GM19328 (cell line): ENCODE data around the gene OVOL3.

Source experiments
- ATAC-seq: cut with Tn5 transposase; IDR thresholded peaks from one replicate; pipeline ENCODE4 v1.9.1; 2021; ENCODE audit warnings: mild to moderate bottlenecking, moderate library complexity; ENCODE audit not compliant: unreplicated experiment

OVOL3 gene

GRCh38 chr19:36099166-36099785 lies 11.7 kb upstream of the OVOL3 start:
- no peak for ATAC-seq

GRCh38 chr19:36100476-36100875 lies 10.5 kb upstream of the OVOL3 start:
- no peak for ATAC-seq

GRCh38 chr19:36101550-36102327 lies 9.2 kb upstream of the OVOL3 start:
- ATAC-seq, result no peak

DNA sequence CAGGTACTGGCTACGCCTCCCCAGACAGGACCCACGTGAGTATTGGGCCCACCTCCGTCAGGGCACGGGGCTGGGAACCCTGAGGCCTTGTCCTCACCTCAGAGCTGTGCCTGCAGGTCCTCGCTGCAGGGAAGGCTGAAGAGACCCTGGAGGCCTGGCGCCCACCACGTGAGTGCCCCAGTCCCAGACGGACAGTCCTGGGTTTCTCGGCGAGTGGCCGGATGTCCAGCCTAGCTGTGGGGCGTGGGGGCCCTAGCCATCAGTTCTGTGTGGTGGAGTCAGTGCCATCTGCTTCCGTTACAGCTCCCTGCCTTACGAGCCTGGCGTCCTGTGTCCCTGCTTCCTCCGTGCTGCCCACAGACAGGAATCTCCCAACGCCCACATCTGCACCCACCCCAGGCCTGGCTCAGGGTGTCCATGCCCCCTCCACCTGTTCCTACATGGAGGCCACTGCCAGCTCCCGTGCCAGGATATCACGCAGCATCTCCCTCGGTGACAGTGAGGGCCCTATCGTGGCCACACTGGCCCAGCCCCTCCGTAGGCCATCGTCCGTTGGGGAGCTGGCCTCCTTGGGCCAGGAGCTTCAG lies 7.8 kb upstream of the OVOL3 start:
- no peak for ATAC-seq

DNA sequence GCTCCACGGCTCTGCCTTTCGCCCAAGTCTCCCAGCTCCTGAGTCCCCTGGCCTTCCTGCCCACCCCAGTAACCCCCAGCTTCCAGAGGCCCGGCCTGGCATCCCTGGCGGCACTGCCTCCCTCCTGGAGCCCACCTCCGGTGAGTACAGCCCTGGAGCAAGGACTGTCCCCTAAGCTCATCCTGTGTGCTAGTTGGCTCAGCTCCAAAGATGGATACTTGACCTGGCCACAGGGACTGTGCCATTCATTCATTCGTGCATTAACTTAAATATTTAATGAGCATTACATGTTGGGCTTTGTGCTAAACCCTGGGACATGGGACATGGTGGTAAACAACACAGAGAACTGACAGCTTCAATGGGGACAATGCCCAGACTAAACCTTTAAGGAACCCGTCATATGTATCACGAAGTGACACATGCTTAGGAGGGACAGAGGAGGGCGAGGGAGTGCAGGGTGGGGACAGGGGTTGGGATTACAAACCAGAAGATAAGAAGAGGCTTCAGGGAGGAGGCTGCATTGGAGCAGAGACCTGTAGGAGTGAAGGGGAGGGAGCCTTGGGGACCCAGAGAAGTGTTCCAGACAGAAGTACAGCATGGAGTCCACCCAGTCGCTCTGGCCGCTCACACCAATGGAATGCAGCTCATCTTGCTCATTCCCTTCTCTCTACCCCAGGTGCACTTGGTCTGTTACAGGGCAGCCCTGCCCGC lies 6.9 kb upstream of the OVOL3 start:
- ATAC-seq, result no peak

DNA sequence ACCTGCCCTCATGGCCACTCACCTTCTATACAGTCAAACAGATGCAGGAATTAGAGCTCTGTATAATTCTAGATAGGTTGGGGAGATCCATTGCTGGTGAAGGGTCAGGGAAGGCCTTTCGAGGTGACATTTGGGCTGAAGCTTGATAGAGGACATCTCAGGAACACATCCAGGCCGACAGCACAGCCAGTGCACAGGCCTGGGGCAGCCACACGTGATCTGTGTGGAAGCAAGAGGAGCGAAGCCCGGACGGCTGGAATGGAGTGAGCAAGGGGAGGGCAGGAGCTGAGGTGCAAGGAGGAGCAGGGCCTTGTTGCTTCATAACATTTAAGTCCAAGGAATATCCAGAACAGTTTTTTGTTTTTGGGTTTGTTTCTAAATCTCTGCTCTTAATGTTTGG lies 4.5 kb upstream of the OVOL3 start:
- no peak for ATAC-seq

DNA sequence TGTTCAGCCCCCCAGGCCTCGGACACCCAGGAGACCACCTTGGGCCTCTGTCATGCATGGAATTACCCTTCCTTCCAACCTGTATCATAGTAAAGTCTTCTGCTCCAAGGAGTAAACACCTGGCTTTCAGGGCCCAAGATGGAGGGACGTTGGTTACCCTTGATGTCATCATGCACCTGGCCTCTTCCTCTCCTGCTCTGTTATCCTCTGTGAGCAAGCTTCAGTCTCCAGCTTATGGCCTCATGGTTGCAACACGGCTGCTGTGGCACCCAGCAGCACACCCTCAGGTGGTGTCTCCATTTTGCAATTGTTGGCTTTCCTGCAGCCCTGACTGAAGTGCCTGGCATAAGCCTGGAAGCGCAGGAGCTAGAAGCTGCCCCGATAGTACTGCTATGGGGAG lies 4.0 kb upstream of the OVOL3 start:
- ATAC-seq, result no peak

DNA sequence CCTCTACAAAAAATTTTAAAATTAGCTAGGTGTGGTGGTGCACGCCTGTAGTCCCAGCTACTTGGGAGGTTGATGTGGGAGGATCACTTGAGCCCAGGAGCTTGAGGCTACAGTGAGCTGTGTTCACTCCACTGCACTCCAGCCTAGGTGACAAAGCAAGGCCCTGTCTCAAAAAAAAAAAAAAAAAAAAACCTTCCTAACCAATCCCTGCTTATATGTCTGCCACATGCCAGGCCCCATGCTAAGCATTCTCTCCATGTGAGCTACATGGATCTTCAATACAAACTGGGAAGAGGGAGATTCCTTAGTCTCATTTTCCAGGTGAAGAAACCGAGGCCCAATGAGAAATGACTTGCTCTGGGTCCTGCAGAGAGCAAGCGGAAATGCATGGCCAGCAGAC lies 2.3 kb upstream of the OVOL3 start:
- no peak for ATAC-seq

- no peak for ATAC-seq
These were observed 227 bp downstream of the OVOL3 start for GRCh38 chr19:36111200-36111539.

GRCh38 chr19:36112678-36113077 lies 1.7 kb downstream of the OVOL3 start:
- no peak for ATAC-seq

DNA sequence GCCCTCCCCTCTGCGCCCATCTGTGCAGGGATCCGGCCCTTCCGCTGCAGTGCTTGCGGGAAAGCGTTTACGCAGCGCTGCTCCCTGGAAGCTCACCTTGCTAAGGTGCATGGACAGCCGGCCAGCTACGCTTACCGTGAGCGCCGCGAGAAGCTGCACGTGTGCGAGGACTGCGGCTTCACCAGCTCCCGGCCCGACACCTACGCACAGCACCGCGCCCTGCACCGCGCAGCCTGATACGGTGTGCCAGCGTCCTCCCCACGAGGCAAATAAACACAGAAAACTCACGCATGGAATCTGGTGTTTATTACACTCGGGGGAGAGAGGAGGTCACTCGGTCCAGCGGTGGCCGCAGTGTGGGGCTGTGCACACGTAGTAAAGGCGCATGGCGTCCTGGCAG lies 2.5 kb downstream of the OVOL3 start:
- no peak for ATAC-seq

DNA sequence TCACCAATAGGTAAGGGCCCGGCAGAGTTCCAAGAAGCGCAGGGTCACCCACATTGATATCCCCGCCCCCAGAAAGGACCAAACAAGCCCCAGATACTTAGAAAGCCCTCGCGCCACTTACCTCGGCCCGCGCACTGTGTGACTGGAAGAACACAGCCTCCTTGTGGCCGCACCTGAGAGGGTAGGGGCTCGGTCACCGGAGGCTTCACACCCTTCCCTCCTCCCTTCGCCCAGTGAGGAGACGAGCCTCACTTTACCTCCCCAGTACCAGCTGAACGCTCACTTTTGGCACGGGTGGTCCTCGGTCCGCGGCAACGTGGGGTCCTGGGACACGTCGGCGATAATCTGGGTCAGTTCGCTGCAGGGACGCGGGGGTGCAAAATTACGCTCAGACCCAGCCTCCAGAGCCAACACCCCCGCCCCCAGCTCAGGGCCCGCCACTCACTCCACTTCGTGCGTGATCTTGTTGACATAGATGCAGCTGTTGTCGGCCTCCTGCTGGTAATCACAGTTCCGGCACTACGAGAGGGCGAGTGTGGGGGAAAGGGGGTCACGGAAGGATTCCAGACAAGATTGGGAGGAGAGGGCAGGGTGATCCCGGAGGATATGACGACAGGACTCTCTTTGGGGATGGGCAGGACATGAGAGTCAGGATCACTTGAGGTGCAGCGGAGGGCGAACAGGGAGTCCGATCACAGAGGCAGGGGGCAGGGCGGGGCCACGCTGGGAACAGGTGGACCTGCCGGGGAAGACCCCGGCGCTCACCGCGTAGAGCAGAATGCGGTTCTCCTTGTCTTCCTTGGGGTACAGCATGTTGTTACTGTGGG lies 3.2 kb downstream of the OVOL3 start:
- ATAC-seq, result no peak

DNA sequence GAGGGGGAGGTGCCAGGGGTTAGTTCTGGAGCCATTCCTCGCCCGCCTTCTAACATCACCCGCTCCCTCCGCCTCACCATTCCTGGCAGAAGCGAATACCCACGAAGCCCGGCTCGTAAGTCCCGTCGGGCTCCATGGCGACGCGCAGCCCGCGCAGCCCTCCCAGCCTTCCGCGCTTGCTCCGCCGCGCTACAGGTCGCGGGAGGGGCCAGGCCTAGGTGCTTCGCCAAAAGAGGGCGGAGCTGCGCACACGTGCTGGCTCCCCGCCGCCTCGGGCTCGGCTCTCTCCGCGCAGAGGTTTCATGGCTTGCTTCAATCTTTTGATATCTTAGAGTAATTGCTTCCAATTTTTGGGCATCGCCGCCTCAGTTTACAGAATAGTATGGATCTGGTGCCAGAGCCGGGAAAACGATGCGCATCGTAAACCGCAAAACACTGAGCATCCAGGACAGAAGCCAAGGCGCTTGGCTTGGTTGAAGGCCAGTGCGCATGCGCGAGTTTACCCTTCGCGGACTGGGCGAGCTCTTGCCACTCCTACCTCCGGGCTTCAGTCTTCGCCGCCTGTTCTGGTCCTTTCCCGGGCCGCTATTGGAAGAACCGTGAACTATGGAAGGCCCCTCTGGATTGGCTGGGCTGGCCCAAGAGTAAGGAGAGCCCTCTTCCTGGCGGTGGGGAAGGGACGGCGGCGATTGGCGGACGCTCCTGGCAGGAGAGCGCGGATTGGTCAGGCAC lies 3.9 kb downstream of the OVOL3 start, which contains the start of gene POLR2I:
Gene POLR2I (minus strand): TSS at position 155 of the 732 bp plus-strand sequence. CDS start 19 bp downstream, at position 136.
- ATAC-seq, result peak; percentile 82

GRCh38 chr19:36115453-36116343 lies 4.8 kb downstream of the OVOL3 start, which contains the start of gene TBCB:
Gene TBCB (plus strand): TSS chr19:36115468. CDS start chr19:36115561, 93 bp downstream.
- peak; percentile 36 for ATAC-seq

DNA sequence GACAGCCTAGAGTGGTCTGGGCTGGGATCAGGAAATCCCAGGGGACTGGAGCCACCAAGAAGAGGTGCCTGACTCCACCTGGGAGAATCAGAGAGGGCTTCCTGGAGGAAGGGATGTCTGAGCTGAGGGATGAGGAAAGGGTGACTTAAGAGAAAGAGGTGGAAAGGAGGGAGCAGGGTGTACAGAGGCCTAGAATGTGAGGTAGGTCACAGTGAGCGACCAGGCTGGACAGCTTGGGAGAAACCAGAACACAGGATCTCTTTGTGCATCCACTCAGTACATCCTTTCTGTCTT lies 5.3 kb downstream of the OVOL3 start:
- no peak for ATAC-seq

DNA sequence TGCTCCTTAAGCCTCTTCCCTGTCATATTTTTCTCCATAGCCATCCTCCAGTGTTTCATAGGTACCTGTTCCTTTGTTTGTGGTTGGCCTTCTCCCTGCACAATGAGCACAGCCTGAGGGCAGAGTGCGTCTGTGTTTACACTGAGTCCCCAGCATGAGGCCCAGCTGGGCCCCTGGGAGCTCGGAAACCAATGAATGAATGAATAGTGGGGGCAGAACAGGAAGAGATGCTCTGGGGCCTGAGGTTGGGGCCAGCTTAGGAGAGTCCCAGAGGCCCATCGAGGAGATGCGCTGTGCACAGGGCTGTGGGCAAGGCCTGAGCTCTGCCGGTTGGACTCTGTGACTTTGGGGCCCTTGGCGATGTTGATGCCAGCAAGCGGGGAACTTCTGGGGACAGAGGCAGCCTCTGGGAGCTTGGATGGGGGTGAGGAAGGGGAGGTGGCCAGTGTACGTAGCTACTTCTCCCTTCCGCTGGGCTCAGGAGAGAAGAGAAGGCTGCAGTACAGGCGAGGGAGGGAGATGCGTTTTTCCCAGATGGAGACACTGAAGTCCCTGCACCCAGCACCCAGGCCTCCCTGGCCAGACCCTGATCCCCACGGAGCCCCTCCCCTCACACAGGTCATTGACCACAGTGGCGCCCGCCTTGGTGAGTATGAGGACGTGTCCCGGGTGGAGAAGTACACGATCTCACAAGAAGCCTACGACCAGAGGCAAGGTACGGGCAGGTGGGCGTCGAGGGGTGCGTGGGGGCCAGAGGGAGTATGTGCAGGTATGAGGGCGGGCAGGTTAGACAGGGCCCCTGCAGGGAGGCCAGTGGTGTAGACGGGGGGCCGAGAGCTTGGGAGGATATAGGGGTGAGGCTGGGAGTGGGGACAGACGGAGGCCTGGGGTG lies 9.4 kb downstream of the OVOL3 start:
- ATAC-seq, result no peak

- ATAC-seq, result no peak
These were observed 10.0 kb downstream of the OVOL3 start for GRCh38 chr19:36120984-36121358.

DNA sequence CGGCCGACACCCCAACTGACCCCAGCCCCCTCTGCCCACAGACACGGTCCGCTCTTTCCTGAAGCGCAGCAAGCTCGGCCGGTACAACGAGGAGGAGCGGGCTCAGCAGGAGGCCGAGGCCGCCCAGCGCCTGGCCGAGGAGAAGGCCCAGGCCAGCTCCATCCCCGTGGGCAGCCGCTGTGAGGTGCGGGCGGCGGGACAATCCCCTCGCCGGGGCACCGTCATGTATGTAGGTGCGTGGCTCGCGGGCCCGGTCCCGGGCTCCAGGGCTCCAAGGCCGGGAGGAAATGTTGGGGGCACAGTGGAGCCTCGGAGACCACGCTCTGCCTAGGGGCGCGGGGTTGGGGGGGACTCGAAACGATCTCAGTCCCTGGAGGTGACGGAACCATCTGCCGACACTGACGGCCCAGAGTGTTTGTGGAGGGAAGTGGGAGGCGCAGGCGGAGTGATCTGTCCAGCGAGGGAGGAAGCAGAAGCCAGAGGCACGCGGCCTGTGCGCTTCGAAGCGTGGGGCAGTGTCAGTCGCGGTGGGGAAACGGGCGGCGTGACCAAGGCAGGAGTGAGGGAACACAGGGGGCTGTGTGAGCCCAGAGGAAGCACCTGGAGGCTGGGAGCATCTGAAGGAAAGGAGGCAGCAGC lies 10.7 kb downstream of the OVOL3 start:
- no peak for ATAC-seq
